ENCODE data around the gene REG4.

GRCh38 chr1:119799003-119799402 is 12.3 kb downstream of the REG4 start:
- TF ChIP-seq POLR2AphosphoS5 (IDR thresholded peaks at IDR 0.05; ENCODE audit: borderline replicate concordance, low read depth, low read length) (no peak), EZH2 (IDR thresholded peaks at IDR 0.05) (no peak)

Measured in SK-N-MC (cell line).